Caco-2 (cell line): Measurements from ENCODE around the gene TMEM59L. TPM values are rescaled to one million over a fixed set of nuclear protein-coding genes. Genes with fewer than 3 reads are reported as not detected.

Experiments used
- BruUV-seq: library from RNA; stranded (reverse); fragments of 400-500 nt; replicated peaks from 2 replicates; lab custom pipeline; 2021; lab: Mats Ljungman, UMichigan
- CTCF ChIA-PET: fragments of 300-600 bp; sonication (Branson Sonifier 250); formaldehyde crosslinking; loops from one replicate; lab custom pipeline; 2022; ENCODE audit warnings: antibody characterized with exemption; lab: Charles Lee
- POLR2A ChIA-PET: fragments of 300-600 bp; sonication (Branson Sonifier 250); formaldehyde crosslinking; loops from one replicate; lab custom pipeline; 2022; ENCODE audit warnings: antibody characterized with exemption; lab: Charles Lee
- DNase-seq, 2 experiments: peaks; one replicate each; pipeline versions ENCODE4 v3.0.0 to v3.0.0-alpha.2; 2020 to 2022
- H3K27me3 ChIP-seq: replicated peaks from 2 replicates; pipeline ENCODE4 v1.6.0; 2011; ENCODE audit warnings: low read length; ENCODE audit not compliant: control insufficient read depth, insufficient read depth
- H3K36me3 ChIP-seq: 2 replicates; pipeline ENCODE4 v1.5.1; 2011; ENCODE audit warnings: low read length; ENCODE audit not compliant: control insufficient read depth, insufficient read depth
- H3K4me1 ChIP-seq: fragments of 250-450 bp; sonication (Bioruptor Pico); 2 replicates; pipeline ENCODE4 v1.5.1; 2020; ENCODE audit warnings: mild to moderate bottlenecking
- H3K4me3 ChIP-seq: 2 replicates; pipeline ENCODE4 v1.5.1; 2011; ENCODE audit warnings: low read depth, mild to moderate bottlenecking, control low read depth, low read length
- H3K9me3 ChIP-seq: fragments of 250-450 bp; sonication (Bioruptor Pico); 2 replicates; pipeline ENCODE4 v1.5.1; 2020; ENCODE audit warnings: mild to moderate bottlenecking, moderate library complexity
- H3K27ac Mint-ChIP-seq: one replicate; pipeline ENCODE4 v1.8.0; 2022; ENCODE audit warnings: mixed read lengths; ENCODE audit not compliant: unreplicated experiment
- H3K27me3 Mint-ChIP-seq: one replicate; pipeline ENCODE4 v1.8.0; 2022; ENCODE audit warnings: mixed read lengths; ENCODE audit not compliant: insufficient read depth, unreplicated experiment
- H3K36me3 Mint-ChIP-seq: one replicate; pipeline ENCODE4 v1.8.0; 2022; ENCODE audit warnings: mild to moderate bottlenecking, mixed read lengths; ENCODE audit not compliant: insufficient read depth, unreplicated experiment
- H3K4me1 Mint-ChIP-seq: one replicate; pipeline ENCODE4 v1.8.0; 2022; ENCODE audit warnings: low read depth, mixed read lengths; ENCODE audit not compliant: unreplicated experiment
- H3K4me3 Mint-ChIP-seq: one replicate; pipeline ENCODE4 v1.8.0; 2022; ENCODE audit warnings: mild to moderate bottlenecking, moderate library complexity, mixed read lengths; ENCODE audit not compliant: unreplicated experiment
- H3K9me3 Mint-ChIP-seq: one replicate; pipeline ENCODE4 v1.8.0; 2022; ENCODE audit warnings: mixed read lengths; ENCODE audit not compliant: unreplicated experiment
- intact Hi-C: fragments of 100-400 bp; cut with micrococcal nuclease; formaldehyde crosslinking; loops from one replicate; pipeline ENCODE4 v1.10.0; 2022; ENCODE audit not compliant: unreplicated experiment
- total RNA-seq: library from RNA; stranded (reverse); gene quantifications from 2 replicates; pipeline ENCODE4 v1.2.3, GENCODE V29; 2022
- TF ChIP-seq, protein P1 (sequence below), 2 experiments: fragments of 200-600 bp in 1 of 2; IDR thresholded peaks; 1 replicate in 1 of 2; 2 replicates in 1 of 2; pipeline versions ENCODE4 v1.5.1 to v1.8.0; 2011 to 2022; ENCODE audit warnings: antibody characterized with exemption in 1 of 2, control low read depth in 1 of 2, inconsistent platforms in 1 of 2, low read depth in 1 of 2, low read length in 1 of 2, mild to moderate bottlenecking in 1 of 2, moderate library complexity in 1 of 2; ENCODE audit not compliant: insufficient read depth in 1 of 2, severe bottlenecking in 1 of 2, unreplicated experiment in 1 of 2

TMEM59L gene
- total RNA-seq, 1 experiment from 2014 or later = 0.25 TPM

DNA sequence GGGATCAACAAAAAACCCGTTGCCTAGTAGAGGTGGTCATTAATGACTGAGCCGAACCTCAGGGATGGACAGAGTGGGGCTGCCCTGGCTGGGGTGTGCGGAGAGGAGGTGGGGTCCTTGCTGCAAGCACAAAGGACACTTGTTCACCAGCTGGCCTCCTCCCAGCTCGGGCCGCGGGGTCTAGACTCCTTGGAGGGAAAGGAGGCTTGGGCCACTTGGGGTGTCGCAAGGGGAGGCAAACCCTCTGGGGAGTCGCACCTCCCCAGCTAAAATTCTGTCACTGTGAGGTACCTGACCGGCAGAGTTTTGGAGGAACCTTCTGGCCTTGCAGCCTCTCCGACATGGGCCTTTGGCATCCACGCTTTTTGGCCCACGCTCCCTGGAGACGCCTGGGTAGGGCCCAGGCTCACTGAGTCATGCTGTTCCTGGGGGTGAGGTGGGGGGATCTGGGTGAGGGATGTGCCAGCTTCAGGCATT lies 32.4 kb downstream of the TMEM59L start:
- Mint-ChIP-seq H3K4me3 (no peak overlapping the region), H3K27ac (no peak overlapping the region), H3K4me1 (no peaks in the 10 kb centered on the region), H3K27me3 (no peaks in the 10 kb centered on the region), H3K9me3 (no peaks in the 10 kb centered on the region), H3K36me3 (no peaks in the 10 kb centered on the region)
- BruUV-seq = no TSS peak
- ChIA-PET POLR2A (no interaction called here), CTCF (no interaction called here)
- H3K4me3 ChIP-seq = no peak overlapping the region
- H3K36me3 ChIP-seq = no peaks in the 10 kb centered on the region; the same call in 1 of the 2 replicates
- TF ChIP-seq, protein P1, sequence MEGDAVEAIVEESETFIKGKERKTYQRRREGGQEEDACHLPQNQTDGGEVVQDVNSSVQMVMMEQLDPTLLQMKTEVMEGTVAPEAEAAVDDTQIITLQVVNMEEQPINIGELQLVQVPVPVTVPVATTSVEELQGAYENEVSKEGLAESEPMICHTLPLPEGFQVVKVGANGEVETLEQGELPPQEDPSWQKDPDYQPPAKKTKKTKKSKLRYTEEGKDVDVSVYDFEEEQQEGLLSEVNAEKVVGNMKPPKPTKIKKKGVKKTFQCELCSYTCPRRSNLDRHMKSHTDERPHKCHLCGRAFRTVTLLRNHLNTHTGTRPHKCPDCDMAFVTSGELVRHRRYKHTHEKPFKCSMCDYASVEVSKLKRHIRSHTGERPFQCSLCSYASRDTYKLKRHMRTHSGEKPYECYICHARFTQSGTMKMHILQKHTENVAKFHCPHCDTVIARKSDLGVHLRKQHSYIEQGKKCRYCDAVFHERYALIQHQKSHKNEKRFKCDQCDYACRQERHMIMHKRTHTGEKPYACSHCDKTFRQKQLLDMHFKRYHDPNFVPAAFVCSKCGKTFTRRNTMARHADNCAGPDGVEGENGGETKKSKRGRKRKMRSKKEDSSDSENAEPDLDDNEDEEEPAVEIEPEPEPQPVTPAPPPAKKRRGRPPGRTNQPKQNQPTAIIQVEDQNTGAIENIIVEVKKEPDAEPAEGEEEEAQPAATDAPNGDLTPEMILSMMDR (IDR thresholded peaks at IDR 0.05; ENCODE audit: insufficient read depth in 1 of 2, low read depth in 1 of 2, low read length in 1 of 2, severe bottlenecking in 1 of 2, unreplicated experiment in 1 of 2) = no peak
- intact Hi-C loops = no loop called here
- no peaks in the 10 kb centered on the region for H3K4me1 ChIP-seq
- no peak for DNase-seq
- no peaks in the 10 kb centered on the region for H3K27me3 ChIP-seq
- no peaks in the 10 kb centered on the region for H3K9me3 ChIP-seq

DNA sequence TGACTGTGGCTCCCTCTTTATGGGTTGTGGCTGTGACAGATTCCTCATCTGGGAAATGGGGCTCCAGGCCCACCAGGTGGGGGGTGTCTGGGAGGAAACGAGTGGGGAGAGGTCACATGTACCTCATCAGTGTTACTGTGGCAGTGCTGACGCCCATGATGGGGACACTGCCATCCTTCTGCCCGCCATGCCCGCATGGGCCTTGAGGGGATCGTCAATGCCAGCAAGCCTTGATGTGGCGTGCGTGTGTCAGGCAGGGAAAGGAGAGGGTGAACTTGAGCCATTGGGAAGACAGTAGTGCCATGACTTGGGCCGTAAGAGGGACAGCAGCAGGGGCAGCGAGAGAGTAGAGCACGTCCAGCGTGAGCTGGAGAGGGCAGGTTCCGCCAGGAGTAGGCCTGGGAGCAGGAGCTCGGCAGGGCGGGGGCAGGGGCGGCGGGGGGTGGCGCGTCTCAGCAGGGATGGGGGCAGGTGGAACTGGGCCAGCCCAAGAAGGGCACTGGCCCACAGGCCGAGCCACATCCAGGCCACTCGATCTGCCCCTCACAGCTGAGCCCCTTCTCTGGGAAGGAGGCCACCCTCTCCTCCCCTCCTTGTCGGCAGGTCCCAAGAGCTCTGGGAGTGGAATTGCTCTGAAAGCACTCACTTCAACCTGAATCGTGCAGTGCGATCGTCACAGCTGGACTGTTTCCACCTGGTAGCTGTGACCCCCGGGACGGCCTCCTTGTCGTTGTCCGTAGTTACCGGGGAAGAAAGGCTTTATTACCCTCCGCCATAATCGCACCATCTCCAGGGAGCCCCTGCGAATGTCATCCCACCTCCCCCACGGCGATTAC lies 34.1 kb downstream of the TMEM59L start:
- ChIA-PET POLR2A (no interaction called here), CTCF (interaction anchor here (0.6 kb wide), 1 partner anchor 26 kb away, joined by 3 read pairs; no protein-coding TSS in a partner anchor)
- no peak for DNase-seq
- no peaks in the 10 kb centered on the region for H3K27me3 ChIP-seq
- intact Hi-C loops = no loop called here
- Mint-ChIP-seq H3K4me3 (no peak overlapping the region), H3K36me3 (no peaks in the 10 kb centered on the region), H3K27ac (no peak overlapping the region), H3K4me1 (no peaks in the 10 kb centered on the region), H3K27me3 (no peaks in the 10 kb centered on the region), H3K9me3 (no peaks in the 10 kb centered on the region)
- no TSS peak for BruUV-seq
- H3K9me3 ChIP-seq = no peaks in the 10 kb centered on the region
- no peak overlapping the region for H3K4me3 ChIP-seq
- H3K36me3 ChIP-seq = no peaks in the 10 kb centered on the region; the same call in 1 of the 2 replicates
- H3K4me1 ChIP-seq = no peaks in the 10 kb centered on the region
- TF ChIP-seq, protein P1 (IDR thresholded peaks at IDR 0.05; ENCODE audit: insufficient read depth in 1 of 2, low read depth in 1 of 2, low read length in 1 of 2, severe bottlenecking in 1 of 2, unreplicated experiment in 1 of 2) = no peak

DNA sequence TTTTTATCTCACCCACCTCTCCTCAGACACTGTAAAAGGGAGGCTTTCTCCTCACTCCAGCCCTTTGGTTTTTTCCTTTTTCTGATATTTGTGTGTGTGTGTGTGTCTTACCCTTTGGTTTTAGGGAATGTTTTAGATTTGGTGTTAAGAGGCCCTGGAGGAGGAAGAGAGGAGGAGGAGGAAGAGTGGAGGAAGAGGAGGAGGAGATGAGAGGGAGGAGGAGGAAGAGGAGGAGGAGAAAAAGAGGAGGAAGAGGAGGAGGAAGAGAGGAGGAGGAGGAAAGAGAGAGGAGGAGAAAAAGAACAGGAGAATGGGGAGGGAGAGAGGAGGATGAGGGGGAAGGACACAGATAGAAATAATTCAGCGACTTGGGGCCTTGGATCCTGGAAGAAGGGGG lies 34.7 kb downstream of the TMEM59L start:
- H3K27me3 Mint-ChIP-seq = no peaks in the 10 kb centered on the region
- H3K4me1 Mint-ChIP-seq = no peaks in the 10 kb centered on the region
- Histone ChIP-seq H3K4me1 (no peaks in the 10 kb centered on the region), H3K9me3 (no peaks in the 10 kb centered on the region), H3K36me3 (no peaks in the 10 kb centered on the region; the same call in 1 of the 2 replicates), H3K4me3 (no peak overlapping the region), H3K27me3 (no peaks in the 10 kb centered on the region)
- no peaks in the 10 kb centered on the region for H3K9me3 Mint-ChIP-seq
- DNase-seq = no peak
- CTCF ChIA-PET = interaction anchor here (0.6 kb wide), 1 partner anchor 26 kb away, joined by 3 read pairs; no protein-coding TSS in a partner anchor
- no peak overlapping the region for H3K4me3 Mint-ChIP-seq
- no TSS peak for BruUV-seq
- no peaks in the 10 kb centered on the region for H3K36me3 Mint-ChIP-seq
- intact Hi-C loops = no loop called here
- H3K27ac Mint-ChIP-seq = no peak overlapping the region
- POLR2A ChIA-PET = no interaction called here
- TF ChIP-seq, protein P1 (IDR thresholded peaks at IDR 0.05; ENCODE audit: insufficient read depth in 1 of 2, low read depth in 1 of 2, low read length in 1 of 2, severe bottlenecking in 1 of 2, unreplicated experiment in 1 of 2) = no peak
